RPMI8226 (cell line): Measurements from ENCODE around the gene TMEM100.
"Not testable (repeated sequence)": the region's sequence is repeated elsewhere in the genome, so short reads cannot be mapped to it uniquely, and the experiment has no call there.

Experiments
- DNase-seq: peaks from one replicate; pipeline ENCODE4 v3.0.0-alpha.2; 2015

Gene TMEM100

GRCh38 chr17:55683550-55684315 lies 38.9 kb downstream of the TMEM100 start:
- DNase-seq: no peak

GRCh38 chr17:55681342-55681700 lies 41.3 kb downstream of the TMEM100 start:
- no peak for DNase-seq

- DNase-seq: no peak
Measured at GRCh38 chr17:55680686-55681341, 41.9 kb downstream of the TMEM100 start.

- DNase-seq: no peak
Measured at GRCh38 chr17:55677446-55677845, 45.2 kb downstream of the TMEM100 start.

GRCh38 chr17:55676274-55676673 lies 46.4 kb downstream of the TMEM100 start:
- DNase-seq: no peak

- DNase-seq: no peak
Measured at GRCh38 chr17:55673743-55674506, 48.7 kb downstream of the TMEM100 start.

- DNase-seq: no peak
Measured at GRCh38 chr17:55672585-55673501, 49.8 kb downstream of the TMEM100 start.

GRCh38 chr17:55672010-55672409 lies 50.7 kb downstream of the TMEM100 start:
- DNase-seq: not testable (repeated sequence)
